Fibroblast of pulmonary artery (primary cell): Measurements from ENCODE around the gene USP6.
"Not testable (repeated sequence)": the region's sequence is repeated elsewhere in the genome, so short reads cannot be mapped to it uniquely, and the experiment has no call there.

Experiments
- DNase-seq: peaks from one replicate; pipeline ENCODE4 v3.0.0-alpha.2; 2010; ENCODE audit warnings: low read depth
- H3K4me3 ChIP-seq: replicated peaks from 2 replicates; pipeline ENCODE4 v1.5.1; 2011; ENCODE audit warnings: low read depth, mild to moderate bottlenecking, control low read depth, low read length, moderate library complexity
- TF ChIP-seq, protein P1 (sequence below): IDR thresholded peaks from 2 replicates; pipeline ENCODE4 v1.5.1; 2011; ENCODE audit warnings: mild to moderate bottlenecking, control low read depth, low read length, inconsistent platforms; ENCODE audit errors: missing control alignments

Gene USP6

DNA sequence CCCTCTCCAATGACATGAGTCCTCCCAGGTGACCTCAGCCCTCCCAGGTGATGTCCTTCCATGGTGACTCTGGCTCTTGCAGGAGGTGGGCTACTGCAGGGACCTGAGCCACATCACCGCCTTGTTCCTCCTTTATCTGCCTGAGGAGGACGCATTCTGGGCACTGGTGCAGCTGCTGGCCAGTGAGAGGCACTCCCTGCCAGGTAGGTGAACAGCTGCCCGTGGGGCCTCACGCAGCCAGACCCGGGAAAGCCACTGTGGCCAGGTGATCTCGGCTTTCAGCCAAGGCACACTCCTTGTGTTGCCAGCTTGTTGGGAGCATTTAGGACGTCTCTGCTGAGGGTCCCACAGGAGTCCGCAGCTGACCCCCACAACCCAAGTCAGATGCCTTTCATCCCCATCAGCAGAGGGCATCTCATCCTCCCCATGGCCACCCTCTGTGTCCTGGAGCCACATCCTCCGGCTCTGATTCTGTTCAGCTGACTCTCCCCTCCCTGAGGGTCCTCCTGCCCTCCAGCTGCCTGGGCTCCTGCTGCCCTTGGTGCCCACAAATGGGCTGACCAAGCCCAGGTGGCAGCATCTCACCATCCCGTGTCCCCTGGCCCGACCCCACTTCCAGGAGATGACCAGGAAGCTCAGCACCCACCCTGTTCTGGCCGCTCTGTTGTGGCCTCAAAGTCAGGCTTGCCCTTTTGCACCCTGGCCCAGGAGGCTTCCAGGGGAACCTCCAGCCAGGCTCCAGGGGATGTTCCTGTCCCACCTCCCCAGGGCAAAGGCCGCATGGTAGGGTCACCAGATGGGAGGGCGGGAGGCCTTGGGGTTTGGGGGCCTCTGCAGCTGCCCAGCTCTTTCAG is 20.1 kb downstream of the USP6 start:
- DNase-seq = no peak
- H3K4me3 ChIP-seq = no peak overlapping the region
- TF ChIP-seq, protein P1, sequence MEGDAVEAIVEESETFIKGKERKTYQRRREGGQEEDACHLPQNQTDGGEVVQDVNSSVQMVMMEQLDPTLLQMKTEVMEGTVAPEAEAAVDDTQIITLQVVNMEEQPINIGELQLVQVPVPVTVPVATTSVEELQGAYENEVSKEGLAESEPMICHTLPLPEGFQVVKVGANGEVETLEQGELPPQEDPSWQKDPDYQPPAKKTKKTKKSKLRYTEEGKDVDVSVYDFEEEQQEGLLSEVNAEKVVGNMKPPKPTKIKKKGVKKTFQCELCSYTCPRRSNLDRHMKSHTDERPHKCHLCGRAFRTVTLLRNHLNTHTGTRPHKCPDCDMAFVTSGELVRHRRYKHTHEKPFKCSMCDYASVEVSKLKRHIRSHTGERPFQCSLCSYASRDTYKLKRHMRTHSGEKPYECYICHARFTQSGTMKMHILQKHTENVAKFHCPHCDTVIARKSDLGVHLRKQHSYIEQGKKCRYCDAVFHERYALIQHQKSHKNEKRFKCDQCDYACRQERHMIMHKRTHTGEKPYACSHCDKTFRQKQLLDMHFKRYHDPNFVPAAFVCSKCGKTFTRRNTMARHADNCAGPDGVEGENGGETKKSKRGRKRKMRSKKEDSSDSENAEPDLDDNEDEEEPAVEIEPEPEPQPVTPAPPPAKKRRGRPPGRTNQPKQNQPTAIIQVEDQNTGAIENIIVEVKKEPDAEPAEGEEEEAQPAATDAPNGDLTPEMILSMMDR = no peak

DNA sequence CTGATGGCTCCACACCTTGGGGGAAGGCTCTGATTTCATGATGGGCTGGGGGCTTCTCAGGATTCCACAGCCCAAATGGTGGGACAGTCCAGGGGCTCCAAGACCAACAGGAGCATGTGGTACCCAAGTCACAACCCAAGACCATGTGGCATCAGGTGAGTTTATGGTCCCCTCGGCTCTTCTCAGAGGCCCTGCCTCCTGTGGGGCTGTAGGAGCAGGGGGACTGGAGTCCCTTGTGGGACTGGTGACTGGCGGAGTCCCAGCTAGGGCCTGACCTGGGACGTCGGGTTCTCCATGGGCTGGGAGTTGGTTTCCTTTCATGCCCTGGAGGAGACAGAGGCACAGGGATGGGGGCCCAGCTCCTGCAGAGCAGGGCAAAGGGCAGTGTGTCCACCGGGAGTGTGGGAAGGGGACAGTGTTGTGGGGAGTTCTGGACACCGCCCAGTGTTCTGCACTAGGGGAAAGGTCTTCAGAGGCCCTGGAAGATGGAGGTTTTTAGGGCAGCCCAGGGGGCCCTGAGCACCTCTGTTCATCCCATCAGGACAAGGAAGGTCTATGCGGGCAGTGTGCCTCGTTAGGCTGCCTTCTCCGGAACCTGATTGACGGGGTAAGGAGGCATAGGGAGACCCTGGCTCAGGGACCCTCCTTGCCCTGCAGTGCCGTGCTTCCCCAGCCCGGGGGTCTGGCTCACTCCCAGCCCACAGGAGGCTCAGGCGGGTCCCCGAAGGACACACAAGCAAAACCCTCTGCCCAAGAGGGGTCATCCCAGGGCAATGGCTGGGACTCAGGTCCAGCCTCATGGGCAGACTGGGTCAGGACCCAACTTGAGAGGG is 21.0 kb downstream of the USP6 start:
- DNase-seq, H3K4me3 ChIP-seq: not testable (repeated sequence)

DNA sequence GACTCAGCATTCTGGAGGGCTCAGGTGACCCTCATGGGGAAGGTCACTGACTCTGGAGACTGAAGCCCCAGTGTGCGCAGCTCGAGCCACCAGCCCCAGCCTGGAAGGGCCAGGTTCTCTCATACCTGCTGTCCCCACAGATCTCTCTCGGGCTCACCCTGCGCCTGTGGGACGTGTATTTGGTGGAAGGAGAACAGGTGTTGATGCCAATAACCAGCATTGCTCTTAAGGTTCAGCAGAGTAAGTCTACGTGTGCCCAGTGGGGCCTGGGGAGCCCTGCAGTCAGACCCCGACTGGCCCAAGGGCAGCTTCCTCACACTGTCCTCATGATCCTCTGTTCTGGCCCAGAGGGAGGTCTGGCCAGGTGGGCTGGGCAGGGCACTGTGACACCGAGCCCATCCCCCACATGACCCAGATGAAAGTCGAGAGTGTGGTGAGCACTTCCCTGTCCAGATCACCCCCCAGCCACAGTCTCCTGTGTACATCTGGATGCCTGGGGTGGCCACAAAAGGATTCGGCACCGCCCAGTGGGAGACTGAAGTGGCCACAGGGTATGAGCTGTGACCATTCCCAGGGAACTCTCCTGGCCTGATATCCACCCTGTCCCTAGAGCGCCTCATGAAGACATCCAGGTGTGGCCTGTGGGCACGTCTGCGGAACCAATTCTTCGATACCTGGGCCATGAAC is 21.8 kb downstream of the USP6 start:
- not testable (repeated sequence) for H3K4me3 ChIP-seq, DNase-seq

DNA sequence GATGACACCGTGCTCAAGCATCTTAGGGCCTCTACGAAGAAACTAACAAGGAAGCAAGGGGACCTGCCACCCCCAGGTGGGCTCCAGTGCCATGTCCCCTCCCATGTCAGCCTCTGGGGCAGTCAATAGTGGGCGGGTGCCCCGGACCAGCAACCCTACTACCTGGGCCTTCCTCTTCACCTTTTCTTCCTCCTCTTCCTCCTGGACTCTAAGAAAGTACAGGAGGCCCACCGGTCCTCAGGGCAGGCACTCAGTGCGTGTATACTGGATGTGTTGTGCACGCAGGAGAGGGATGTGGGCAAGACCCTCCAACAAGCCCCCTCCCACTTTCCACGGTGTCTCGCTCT is 22.3 kb downstream of the USP6 start:
- not testable (repeated sequence) for DNase-seq, H3K4me3 ChIP-seq

DNA sequence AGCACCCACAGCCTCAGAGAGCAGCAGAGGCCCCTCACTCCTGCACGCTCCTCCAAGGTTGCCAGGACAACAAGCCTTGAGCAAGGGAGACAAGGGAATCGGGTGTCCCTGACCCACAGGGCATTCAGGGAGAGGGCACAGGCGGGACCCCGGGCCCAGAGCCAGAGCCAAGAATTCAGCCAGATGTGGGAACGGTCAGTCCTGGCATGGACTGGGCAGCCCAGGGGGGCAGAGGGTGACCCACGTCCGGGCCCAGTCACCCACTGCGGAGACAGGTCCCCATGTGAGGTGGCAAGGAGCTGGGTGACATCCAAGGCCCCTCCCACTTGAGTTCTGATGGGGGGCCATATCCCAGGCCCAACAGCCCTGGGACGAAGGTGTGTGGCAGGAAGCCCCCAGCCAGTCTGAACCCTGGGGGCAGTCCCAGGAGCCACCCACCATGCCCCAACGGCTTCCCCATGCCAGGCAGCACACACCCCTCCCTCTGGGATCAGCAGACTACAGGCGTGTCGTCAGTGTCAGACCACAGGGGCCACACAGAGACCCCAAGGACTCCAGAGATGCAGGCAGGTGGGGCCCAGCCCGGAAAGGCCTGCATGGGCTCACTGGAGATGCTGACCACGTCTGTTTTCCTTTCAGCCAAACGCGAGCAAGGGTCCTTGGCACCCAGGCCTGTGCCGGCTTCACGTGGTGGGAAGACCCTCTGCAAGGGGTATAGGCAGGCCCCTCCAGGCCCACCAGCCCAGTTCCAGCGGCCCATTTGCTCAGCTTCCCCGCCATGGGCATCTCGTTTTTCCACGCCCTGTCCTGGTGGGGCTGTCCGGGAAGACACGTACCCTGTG is 23.0 kb downstream of the USP6 start:
- TF ChIP-seq, protein P1 = no peak
- no peak overlapping the region for H3K4me3 ChIP-seq
- DNase-seq = no peak

DNA sequence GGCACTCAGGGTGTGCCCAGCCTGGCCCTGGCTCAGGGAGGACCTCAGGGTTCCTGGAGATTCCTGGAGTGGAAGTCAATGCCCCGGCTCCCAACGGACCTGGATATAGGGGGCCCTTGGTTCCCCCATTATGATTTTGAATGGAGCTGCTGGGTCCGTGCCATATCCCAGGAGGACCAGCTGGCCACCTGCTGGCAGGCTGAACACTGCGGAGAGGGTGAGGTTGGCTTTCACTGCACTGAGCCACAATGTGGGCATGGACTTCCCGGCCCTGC is 23.6 kb downstream of the USP6 start:
- no peak overlapping the region for H3K4me3 ChIP-seq
- TF ChIP-seq, protein P1 = no peak
- DNase-seq = no peak

DNA sequence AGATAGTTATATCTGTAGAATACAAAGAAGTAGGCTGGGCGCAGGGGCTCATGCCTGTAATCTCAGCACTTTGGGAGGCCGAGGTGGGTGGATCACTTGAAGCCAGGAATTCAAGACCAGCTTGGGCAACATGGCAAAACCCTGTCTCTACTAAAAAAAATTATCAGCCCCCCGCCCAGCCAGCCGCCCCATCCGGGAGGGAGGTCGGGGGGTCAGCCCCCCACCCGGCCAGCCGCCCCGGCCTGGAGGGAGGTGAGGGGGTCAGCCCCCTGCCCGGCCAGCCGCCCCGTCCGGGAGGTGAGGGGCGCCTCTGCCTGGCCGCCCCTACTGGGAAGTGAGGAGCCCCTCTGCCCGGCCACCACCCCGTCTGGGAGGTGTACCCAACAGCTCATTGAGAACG is 27.0 kb downstream of the USP6 start:
- not testable (repeated sequence) for DNase-seq, H3K4me3 ChIP-seq

DNA sequence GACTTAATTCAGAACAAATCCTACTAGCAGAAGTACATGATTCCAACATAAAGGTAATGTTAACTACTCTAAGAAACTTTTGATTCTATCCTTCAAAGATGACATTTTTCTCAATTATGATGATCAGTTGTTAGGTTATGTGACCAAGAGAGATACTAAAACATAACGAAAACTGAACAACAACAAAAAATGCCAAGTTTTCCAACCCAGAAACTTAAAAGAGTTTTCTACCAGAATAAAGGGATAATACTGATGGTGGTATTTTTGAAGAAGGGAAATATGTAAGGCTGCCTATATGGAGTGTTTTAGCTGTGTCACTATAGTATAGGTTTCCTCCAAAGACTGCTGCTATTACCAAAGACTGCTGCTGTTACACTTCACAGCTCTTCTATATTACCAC is 30.3 kb downstream of the USP6 start:
- not testable (repeated sequence) for H3K4me3 ChIP-seq, DNase-seq

DNA sequence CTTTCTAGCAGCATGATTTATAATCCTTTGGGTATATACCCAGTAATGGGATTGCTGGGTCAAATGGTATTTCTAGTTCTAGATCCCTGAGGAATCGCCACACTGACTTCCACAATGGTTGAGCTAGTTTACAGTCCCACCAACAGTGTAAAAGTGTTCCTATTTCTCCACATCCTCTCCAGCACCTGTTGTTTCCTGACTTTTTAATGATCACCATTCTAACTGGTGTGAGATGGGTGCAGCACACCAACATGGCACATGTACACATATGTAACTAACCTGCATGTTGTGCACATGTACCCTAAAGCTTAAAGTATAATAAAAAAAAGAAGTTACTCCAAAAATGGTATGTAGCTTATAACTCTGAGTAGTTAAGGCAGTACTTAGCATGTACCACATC is 44.9 kb downstream of the USP6 start:
- not testable (repeated sequence) for H3K4me3 ChIP-seq, DNase-seq

DNA sequence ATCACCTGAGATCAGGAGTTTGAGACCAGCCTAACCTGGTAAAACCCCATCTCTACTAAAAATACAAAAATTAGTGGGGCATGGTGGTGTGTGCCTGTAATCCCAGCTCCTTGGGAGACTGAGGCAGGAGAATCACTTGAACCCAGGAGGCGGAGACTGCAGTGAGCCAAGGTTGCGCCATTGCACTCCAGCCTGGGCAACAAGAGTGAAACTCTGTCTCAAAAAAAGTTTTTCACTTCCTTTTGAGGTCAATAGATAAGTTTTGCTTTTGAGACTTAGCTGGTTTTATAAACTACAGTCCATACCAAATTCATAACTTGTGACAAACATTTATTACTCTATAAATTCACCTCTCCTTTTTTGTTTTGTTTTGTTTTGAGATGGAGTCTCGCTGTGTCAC is 46.0 kb downstream of the USP6 start:
- not testable (repeated sequence) for DNase-seq, H3K4me3 ChIP-seq
